Urinary bladder (tissue), 4 donors: ENCODE data around the gene ATP5ME. TPM values are rescaled to one million over a fixed set of nuclear protein-coding genes. Genes with fewer than 3 reads are reported as not detected.
A peak's percentile ranks its signal among the peaks of the same experiment; 100 is the strongest.

Experiments used
- DNase-seq: peaks from one replicate; pipeline ENCODE4 v3.0.0-alpha.2; 2015; ENCODE audit errors: extremely low spot score
- H3K27ac ChIP-seq: one replicate; pipeline ENCODE4 v1.5.1; 2013; ENCODE audit warnings: low read depth, mild to moderate bottlenecking, moderate library complexity
- H3K36me3 ChIP-seq: one replicate; pipeline ENCODE4 v1.6.1; 2013; ENCODE audit warnings: mild to moderate bottlenecking, moderate library complexity; ENCODE audit not compliant: insufficient read depth
- H3K4me1 ChIP-seq: one replicate; pipeline ENCODE4 v1.6.1; 2013; ENCODE audit warnings: mild to moderate bottlenecking, moderate library complexity; ENCODE audit not compliant: insufficient read depth
- H3K4me3 ChIP-seq: one replicate; pipeline ENCODE4 v1.5.1; 2013; ENCODE audit warnings: low read depth, low read length
- WGBS: extraction: QIAGEN DNeasy Blood & Tissue Kit; methylation state at CpG from one replicate; pipeline ENCODE4 v1.1.7; 2013; 5-methylcytosine and 5-hydroxymethylcytosine counted together
- polyA plus RNA-seq: library from polyadenylated mRNA; stranded (reverse); fragments of 200-250 nt; gene quantifications from one replicate; pipeline ENCODE4 v1.2.3, GENCODE V29; 2013
- total RNA-seq: library from RNA; depleted of rRNA; stranded (reverse); fragments of >200 nt; gene quantifications from one replicate; pipeline ENCODE4 v1.2.3, GENCODE V29; 2014
- donor health status: healthy with polysubstance abuse.
- donor health status: healthy.

ATP5ME gene
- 160 TPM for total RNA-seq
- 430 TPM for polyA plus RNA-seq

GRCh38 chr4:674172-675035, at the start of gene ATP5ME, which contains the start of gene MYL5:
Gene ATP5ME (minus strand): TSS chr4:674276. CDS start chr4:674247, 29 bp downstream.
Gene MYL5 (plus strand): TSS chr4:674542. CDS start chr4:678027, 3,485 bp downstream.
- DNase-seq = peak; percentile 89
- H3K4me3 ChIP-seq = peak within 1 kb of the TSS; percentile 86
- H3K36me3 ChIP-seq = no peaks in the 10 kb centered on the region
- under 1% methylated on average over 84 of the region's 84 CpGs for WGBS
- H3K27ac ChIP-seq = peak within 1 kb of the TSS; percentile 90
- H3K4me1 ChIP-seq = no peaks in the 10 kb centered on the region

DNA sequence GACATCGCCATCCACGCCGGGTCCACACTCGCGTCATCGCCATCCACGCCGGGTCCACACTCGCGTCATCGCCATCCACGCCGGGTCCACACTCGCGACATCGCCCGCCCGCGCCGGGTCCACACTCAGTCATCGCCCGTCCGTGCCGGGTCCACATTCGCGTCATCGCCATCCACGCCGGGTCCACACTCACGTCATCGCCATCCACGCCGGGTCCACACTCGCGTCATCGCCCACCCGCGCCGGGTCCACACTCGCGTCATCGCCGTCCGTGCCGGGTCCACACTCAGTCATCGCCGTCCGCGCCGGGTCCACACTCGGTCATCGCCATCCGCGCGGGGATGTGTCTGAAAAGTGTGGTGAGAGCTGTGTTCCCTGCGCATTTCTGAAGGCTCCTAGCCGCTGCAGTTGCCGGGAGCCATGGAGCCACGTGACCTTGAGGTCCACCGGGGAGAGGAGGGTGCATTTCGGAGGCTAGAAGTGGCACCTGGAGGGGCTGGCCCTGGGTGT, 48.8 kb upstream of the ATP5ME start:
- no peak overlapping the region for H3K4me3 ChIP-seq
- no peak for DNase-seq
- H3K4me1 ChIP-seq = no peaks in the 10 kb centered on the region
- no peaks in the 10 kb centered on the region for H3K36me3 ChIP-seq
- H3K27ac ChIP-seq = no peak overlapping the region
- 99% methylated on average over 61 of the region's 61 CpGs for WGBS

DNA sequence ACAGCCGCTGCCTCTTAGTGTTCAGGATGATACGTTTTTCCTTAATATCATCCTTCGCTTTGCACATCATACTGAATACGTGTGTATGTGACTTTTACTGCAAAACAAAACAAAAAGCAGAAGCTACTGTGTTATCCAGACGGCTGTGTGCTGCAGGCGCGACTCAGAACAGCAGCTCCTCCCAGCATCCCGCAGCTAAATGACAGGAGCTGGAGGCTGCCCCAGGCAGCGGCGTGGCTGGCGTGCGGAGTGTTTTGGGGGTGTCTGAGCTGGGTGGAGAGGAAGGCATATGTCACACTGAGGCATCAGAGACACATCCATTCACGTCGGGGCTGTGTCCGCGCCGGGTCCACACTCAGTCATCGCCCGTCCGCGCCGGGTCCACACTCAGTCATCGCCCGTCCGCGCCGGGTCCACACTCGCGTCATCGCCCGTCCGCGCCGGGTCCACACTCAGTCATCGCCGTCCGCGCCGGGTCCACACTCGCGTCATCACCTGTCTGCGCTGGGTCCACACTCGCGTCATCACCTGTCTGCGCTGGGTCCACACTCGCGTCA, 48.2 kb upstream of the ATP5ME start:
- H3K36me3 ChIP-seq = no peaks in the 10 kb centered on the region
- H3K4me3 ChIP-seq = no peak overlapping the region
- no peaks in the 10 kb centered on the region for H3K4me1 ChIP-seq
- no peak overlapping the region for H3K27ac ChIP-seq
- DNase-seq = no peak
- WGBS = 96% methylated on average over 47 of the region's 47 CpGs

DNA sequence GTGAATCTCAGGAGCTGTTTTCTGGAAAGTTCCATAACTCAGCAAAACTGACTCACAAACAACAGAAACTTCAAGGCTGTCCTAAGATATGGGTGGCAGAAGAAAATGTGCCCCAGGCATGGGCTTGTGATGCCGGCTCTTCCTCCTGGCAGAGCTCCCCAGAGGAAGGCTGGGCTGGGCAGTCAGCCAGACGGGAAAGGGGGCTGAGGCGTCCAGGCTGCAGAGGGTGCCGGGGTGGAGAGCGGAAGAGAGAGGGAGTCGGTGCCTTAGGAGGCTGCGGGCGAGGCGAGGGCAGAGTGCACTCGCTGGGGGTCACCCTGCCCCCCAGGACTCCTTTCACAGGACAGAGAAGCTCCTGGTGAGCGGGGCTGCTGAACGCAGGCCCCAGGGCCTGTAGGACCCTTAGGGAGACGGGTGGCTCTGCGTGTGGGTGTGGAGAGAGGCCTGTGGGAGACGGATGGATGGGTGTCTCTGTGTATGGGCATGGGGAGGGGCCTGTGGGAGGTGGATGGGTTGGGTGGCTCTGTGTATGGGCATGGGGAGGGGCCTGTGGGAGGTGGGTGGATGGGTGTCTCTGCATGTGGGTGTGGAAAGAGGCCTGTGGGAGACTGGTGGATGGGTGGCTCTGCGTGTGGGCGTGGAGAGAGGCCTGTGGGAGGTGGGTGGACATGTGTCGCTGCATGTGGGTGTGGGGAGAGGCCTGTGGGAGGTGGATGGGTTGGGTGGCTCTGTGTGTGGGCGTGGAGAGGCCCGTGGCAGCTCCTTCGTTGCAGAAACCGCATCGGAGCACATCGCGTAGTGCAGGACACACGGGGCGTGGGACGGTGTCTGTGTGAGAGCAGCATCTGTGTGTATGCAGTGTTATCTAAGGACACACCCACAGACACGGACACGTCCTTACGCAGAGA, 47.4 kb upstream of the ATP5ME start:
- DNase-seq = no peak
- WGBS = 74% methylated on average over 31 of the region's 31 CpGs
- Histone ChIP-seq H3K36me3 (no peaks in the 10 kb centered on the region), H3K4me3 (no peak overlapping the region), H3K27ac (no peak overlapping the region), H3K4me1 (no peaks in the 10 kb centered on the region)

GRCh38 chr4:720111-720860, 46.2 kb upstream of the ATP5ME start:
- Histone ChIP-seq H3K4me1 (no peaks in the 10 kb centered on the region), H3K36me3 (no peaks in the 10 kb centered on the region), H3K4me3 (no peak overlapping the region), H3K27ac (no peak overlapping the region)
- WGBS = 95% methylated on average over 59 of the region's 59 CpGs
- DNase-seq = no peak

GRCh38 chr4:718460-718859, 44.4 kb upstream of the ATP5ME start:
- Histone ChIP-seq H3K27ac (no peak overlapping the region), H3K4me1 (no peaks in the 10 kb centered on the region), H3K4me3 (no peak overlapping the region), H3K36me3 (no peaks in the 10 kb centered on the region)
- no peak for DNase-seq
- 78% methylated on average over 8 of the region's 8 CpGs for WGBS

GRCh38 chr4:717601-718320, 43.7 kb upstream of the ATP5ME start:
- no peak overlapping the region for H3K27ac ChIP-seq
- 86% methylated on average over 34 of the region's 34 CpGs for WGBS
- H3K4me3 ChIP-seq = no peak overlapping the region
- no peak for DNase-seq
- H3K36me3 ChIP-seq = no peaks in the 10 kb centered on the region
- no peaks in the 10 kb centered on the region for H3K4me1 ChIP-seq

GRCh38 chr4:714087-714486, 40.0 kb upstream of the ATP5ME start:
- no peak overlapping the region for H3K4me3 ChIP-seq
- no peak for DNase-seq
- H3K27ac ChIP-seq = no peak overlapping the region
- H3K4me1 ChIP-seq = no peaks in the 10 kb centered on the region
- no peaks in the 10 kb centered on the region for H3K36me3 ChIP-seq
- WGBS = 92% methylated on average over 18 of the region's 18 CpGs

DNA sequence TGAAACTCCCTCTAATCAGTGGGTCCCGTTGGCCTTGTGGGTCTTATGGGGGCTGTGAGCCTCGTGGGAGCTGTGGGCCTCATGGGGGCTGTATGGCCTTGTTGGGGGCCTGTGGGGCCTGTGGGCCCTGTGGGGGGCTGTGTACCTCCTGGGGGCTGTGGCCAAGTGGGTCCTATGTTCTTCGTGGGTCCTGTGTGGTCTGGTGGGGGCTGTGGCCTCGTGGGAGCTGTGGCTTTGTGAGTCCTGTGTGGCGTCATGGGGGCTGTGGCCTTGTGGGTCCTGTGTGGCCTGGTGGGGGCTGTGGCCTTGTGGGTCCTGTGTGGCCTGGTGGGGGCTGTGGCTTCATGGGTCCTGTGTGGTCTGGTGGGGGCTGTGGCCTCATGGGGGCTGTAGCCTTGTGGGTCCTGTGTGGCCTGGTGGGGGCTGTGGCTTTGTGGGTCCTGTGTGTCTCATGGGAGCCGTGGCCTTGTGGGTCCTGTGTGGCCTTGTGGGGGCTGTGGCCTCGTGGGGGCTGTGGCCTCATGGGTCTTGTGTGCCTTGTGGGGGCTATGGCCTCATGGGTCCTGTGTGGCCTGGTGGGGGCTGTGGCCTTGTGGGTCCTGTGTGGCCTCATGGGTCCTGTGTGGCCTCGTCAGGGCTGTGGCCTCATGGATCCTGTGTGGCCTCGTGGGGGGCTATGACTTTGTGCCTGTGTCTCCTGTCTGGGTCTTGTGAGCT, 39.0 kb upstream of the ATP5ME start:
- Histone ChIP-seq H3K27ac (no peak overlapping the region), H3K4me3 (no peak overlapping the region), H3K4me1 (peaks cover 4% of the 10 kb centered on the region), H3K36me3 (no peaks in the 10 kb centered on the region)
- no peak for DNase-seq
- 86% methylated on average over 9 of the region's 9 CpGs for WGBS

GRCh38 chr4:712093-712492, 38.0 kb upstream of the ATP5ME start:
- Histone ChIP-seq H3K36me3 (no peaks in the 10 kb centered on the region), H3K4me1 (peaks cover 5% of the 10 kb centered on the region), H3K27ac (no peak overlapping the region), H3K4me3 (no peak overlapping the region)
- no peak for DNase-seq
- WGBS = 70% methylated on average over 3 of the region's 3 CpGs

DNA sequence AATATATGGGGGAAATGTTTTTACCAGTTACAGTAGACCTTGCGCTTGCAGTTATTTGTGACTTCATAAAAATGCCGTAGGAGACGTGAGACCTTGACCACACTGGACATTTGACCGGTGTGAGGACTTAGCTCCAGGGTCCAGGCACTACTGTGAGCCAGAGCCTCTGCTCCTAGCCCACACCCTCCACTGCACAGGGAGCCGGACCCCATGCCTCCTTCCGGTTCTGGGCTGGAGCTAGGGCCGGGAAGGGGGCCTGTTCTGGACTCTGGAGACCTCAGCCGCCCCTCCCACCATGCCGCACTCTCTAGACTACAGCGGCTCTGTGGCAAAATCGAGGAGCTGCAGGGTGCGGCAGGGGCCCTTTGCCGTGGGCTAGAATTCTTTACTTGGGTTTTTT, 36.8 kb upstream of the ATP5ME start:
- H3K36me3 ChIP-seq = no peaks in the 10 kb centered on the region
- H3K4me1 ChIP-seq = peaks cover 6% of the 10 kb centered on the region
- H3K4me3 ChIP-seq = no peak overlapping the region
- DNase-seq = no peak
- no peak overlapping the region for H3K27ac ChIP-seq
- WGBS = 86% methylated on average over 13 of the region's 13 CpGs

DNA sequence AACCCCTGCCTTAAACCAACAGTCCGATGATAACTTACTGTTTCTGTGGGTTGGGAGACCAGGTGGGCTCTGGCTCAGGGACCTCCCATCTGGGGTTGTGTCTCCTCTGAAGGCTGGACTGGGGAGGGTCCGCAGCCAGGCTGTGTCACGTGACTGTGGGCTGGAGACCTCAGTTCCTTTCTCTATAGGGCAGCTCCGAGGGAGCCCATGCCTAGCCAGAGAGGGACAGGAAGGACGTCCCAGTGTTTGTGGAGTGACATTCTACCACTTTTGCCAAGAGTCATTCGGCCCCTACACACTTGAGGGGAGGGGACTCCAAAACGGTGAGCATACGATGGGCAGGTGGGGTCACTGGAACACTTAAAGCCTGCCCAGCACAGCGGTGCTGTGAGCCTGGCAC, 36.0 kb upstream of the ATP5ME start:
- DNase-seq = no peak
- Histone ChIP-seq H3K27ac (no peak overlapping the region), H3K4me3 (no peak overlapping the region), H3K4me1 (peaks cover 6% of the 10 kb centered on the region), H3K36me3 (no peaks in the 10 kb centered on the region)
- WGBS = 77% methylated on average over 9 of the region's 9 CpGs
